UCSD-AML1 (cell line): ENCODE results near the gene OR10C1.

Experiments
- DNase-seq: peaks from one replicate; lab custom pipeline; 2025; ENCODE audit not compliant: unreplicated experiment; lab: John Stamatoyannopoulos, UW

OR10C1 gene

GRCh38 chr6:29474996-29475395 lies 35.9 kb downstream of the OR10C1 start:
- DNase-seq, result no peak

GRCh38 chr6:29477923-29478450 lies 38.9 kb downstream of the OR10C1 start:
- DNase-seq, result no peak

- no peak for DNase-seq
Measured at GRCh38 chr6:29478740-29479139, 39.6 kb downstream of the OR10C1 start.

GRCh38 chr6:29479560-29479959 lies 40.5 kb downstream of the OR10C1 start:
- DNase-seq, result no peak

GRCh38 chr6:29483186-29483585 lies 44.1 kb downstream of the OR10C1 start:
- no peak for DNase-seq

- DNase-seq, result no peak
Measured at GRCh38 chr6:29483735-29484134, 44.6 kb downstream of the OR10C1 start.

- DNase-seq, result no peak
Measured at GRCh38 chr6:29486577-29486976, 47.5 kb downstream of the OR10C1 start.

GRCh38 chr6:29487131-29487530 lies 48.0 kb downstream of the OR10C1 start:
- no peak for DNase-seq

GRCh38 chr6:29487660-29488059 lies 48.6 kb downstream of the OR10C1 start, which contains the start of gene MAS1L:
TSS of gene MAS1L (minus strand) at chr6:29487956. CDS start at chr6:29487902, 54 bp downstream.
- no peak for DNase-seq

GRCh38 chr6:29488874-29489273 lies 49.8 kb downstream of the OR10C1 start:
- no peak for DNase-seq

GRCh38 chr6:29489286-29489685 lies 50.2 kb downstream of the OR10C1 start:
- no peak for DNase-seq

- no peak for DNase-seq
Measured at GRCh38 chr6:29490055-29490454, 50.9 kb downstream of the OR10C1 start.

GRCh38 chr6:29490552-29490951 lies 51.4 kb downstream of the OR10C1 start:
- peak; percentile 22 for DNase-seq
